ENCODE data around the gene MFSD6.

GRCh38 chr2:190501702-190502407 lies 93.7 kb downstream of the MFSD6 start:
- TF ChIP-seq, protein P1, sequence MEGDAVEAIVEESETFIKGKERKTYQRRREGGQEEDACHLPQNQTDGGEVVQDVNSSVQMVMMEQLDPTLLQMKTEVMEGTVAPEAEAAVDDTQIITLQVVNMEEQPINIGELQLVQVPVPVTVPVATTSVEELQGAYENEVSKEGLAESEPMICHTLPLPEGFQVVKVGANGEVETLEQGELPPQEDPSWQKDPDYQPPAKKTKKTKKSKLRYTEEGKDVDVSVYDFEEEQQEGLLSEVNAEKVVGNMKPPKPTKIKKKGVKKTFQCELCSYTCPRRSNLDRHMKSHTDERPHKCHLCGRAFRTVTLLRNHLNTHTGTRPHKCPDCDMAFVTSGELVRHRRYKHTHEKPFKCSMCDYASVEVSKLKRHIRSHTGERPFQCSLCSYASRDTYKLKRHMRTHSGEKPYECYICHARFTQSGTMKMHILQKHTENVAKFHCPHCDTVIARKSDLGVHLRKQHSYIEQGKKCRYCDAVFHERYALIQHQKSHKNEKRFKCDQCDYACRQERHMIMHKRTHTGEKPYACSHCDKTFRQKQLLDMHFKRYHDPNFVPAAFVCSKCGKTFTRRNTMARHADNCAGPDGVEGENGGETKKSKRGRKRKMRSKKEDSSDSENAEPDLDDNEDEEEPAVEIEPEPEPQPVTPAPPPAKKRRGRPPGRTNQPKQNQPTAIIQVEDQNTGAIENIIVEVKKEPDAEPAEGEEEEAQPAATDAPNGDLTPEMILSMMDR (IDR thresholded peaks at IDR 0.05): no peak
- TF ChIP-seq POLR2A (IDR thresholded peaks at IDR 0.05) (no peak), EP300 (IDR thresholded peaks at IDR 0.05) (no peak)

All from ovary (tissue), 3 donors.